NCI-H345 treated with DMSO at 0.1 percent for 48 hours (cell line): ENCODE results near the gene KRT4.

Experiments used
- DNase-seq: peaks from one replicate; lab custom pipeline; 2025; ENCODE audit not compliant: unreplicated experiment; lab: John Stamatoyannopoulos, UW

The KRT4 gene

GRCh38 chr12:52836491-52837412 is 22.8 kb upstream of the KRT4 start:
- no peak for DNase-seq

GRCh38 chr12:52836042-52836466 is 22.1 kb upstream of the KRT4 start:
- DNase-seq: no peak

GRCh38 chr12:52835271-52836041 is 21.5 kb upstream of the KRT4 start:
- DNase-seq: no peak

GRCh38 chr12:52834727-52835001 is 20.7 kb upstream of the KRT4 start:
- DNase-seq: no peak

GRCh38 chr12:52833922-52834726 is 20.2 kb upstream of the KRT4 start, which contains the start of gene KRT79:
KRT79 (minus strand) TSS chr12:52834311; CDS start chr12:52834260, 51 bp downstream.
- DNase-seq: no peak

GRCh38 chr12:52832985-52833905 is 19.3 kb upstream of the KRT4 start:
- no peak for DNase-seq

GRCh38 chr12:52832451-52832850 is 18.5 kb upstream of the KRT4 start:
- no peak for DNase-seq

- DNase-seq: no peak
These were observed 17.3 kb upstream of the KRT4 start for GRCh38 chr12:52831251-52831650.

GRCh38 chr12:52829986-52830770 is 16.3 kb upstream of the KRT4 start:
- no peak for DNase-seq

GRCh38 chr12:52828591-52829021 is 14.7 kb upstream of the KRT4 start:
- no peak for DNase-seq

- no peak for DNase-seq
These were observed 14.2 kb upstream of the KRT4 start for GRCh38 chr12:52828156-52828555.

GRCh38 chr12:52827499-52828090 is 13.7 kb upstream of the KRT4 start:
- no peak for DNase-seq

- DNase-seq: no peak
These were observed 12.9 kb upstream of the KRT4 start for GRCh38 chr12:52826611-52827498.

- DNase-seq: no peak
These were observed 12.0 kb upstream of the KRT4 start for GRCh38 chr12:52825961-52826360.

- no peak for DNase-seq
These were observed 11.0 kb upstream of the KRT4 start for GRCh38 chr12:52824741-52825410.

GRCh38 chr12:52823761-52824450 is 10.0 kb upstream of the KRT4 start:
- DNase-seq: no peak
